Loucy (cell line): ENCODE data around the gene DDX20.

Source experiments
- EZH2phosphoT487 ChIP-seq: fragments of 200-600 bp; IDR thresholded peaks from 2 replicates; pipeline ENCODE4 v1.6.1; 2018; ENCODE audit warnings: antibody characterized with exemption, mild to moderate bottlenecking, moderate library complexity, borderline replicate concordance
- TF ChIP-seq, protein P1 (sequence below): fragments of 200-600 bp; sonication (generic); conservative IDR thresholded peaks from 2 replicates; pipeline ENCODE4 v1.5.1; 2014; ENCODE audit warnings: mild to moderate bottlenecking, antibody characterized with exemption, low read length

DNA sequence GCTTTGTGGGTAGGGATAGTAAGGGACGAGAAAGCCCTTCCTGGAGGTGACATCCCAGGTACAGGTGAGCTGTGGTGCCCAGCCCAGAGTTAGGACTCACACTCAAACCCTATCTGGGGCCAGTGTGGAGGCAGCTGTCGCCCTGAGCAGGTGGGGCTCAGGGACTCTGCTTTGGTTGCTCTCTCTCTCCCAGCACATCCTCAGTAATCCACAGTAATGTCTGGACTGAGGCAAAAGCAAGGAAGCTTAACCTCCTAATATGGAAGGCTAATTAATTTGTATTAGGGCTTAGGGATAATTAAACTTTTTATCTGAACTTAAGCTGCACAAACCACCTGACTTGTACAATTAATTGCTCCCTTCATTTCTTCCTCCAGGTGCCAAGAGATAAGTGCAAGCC, 38.2 kb downstream of the DDX20 start:
- TF ChIP-seq, protein P1, sequence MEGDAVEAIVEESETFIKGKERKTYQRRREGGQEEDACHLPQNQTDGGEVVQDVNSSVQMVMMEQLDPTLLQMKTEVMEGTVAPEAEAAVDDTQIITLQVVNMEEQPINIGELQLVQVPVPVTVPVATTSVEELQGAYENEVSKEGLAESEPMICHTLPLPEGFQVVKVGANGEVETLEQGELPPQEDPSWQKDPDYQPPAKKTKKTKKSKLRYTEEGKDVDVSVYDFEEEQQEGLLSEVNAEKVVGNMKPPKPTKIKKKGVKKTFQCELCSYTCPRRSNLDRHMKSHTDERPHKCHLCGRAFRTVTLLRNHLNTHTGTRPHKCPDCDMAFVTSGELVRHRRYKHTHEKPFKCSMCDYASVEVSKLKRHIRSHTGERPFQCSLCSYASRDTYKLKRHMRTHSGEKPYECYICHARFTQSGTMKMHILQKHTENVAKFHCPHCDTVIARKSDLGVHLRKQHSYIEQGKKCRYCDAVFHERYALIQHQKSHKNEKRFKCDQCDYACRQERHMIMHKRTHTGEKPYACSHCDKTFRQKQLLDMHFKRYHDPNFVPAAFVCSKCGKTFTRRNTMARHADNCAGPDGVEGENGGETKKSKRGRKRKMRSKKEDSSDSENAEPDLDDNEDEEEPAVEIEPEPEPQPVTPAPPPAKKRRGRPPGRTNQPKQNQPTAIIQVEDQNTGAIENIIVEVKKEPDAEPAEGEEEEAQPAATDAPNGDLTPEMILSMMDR, result no peak
- no peak for TF ChIP-seq EZH2phosphoT487
